ENCODE results near the gene VIPR1.

Gene VIPR1, protein sequence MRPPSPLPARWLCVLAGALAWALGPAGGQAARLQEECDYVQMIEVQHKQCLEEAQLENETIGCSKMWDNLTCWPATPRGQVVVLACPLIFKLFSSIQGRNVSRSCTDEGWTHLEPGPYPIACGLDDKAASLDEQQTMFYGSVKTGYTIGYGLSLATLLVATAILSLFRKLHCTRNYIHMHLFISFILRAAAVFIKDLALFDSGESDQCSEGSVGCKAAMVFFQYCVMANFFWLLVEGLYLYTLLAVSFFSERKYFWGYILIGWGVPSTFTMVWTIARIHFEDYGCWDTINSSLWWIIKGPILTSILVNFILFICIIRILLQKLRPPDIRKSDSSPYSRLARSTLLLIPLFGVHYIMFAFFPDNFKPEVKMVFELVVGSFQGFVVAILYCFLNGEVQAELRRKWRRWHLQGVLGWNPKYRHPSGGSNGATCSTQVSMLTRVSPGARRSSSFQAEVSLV

DNA sequence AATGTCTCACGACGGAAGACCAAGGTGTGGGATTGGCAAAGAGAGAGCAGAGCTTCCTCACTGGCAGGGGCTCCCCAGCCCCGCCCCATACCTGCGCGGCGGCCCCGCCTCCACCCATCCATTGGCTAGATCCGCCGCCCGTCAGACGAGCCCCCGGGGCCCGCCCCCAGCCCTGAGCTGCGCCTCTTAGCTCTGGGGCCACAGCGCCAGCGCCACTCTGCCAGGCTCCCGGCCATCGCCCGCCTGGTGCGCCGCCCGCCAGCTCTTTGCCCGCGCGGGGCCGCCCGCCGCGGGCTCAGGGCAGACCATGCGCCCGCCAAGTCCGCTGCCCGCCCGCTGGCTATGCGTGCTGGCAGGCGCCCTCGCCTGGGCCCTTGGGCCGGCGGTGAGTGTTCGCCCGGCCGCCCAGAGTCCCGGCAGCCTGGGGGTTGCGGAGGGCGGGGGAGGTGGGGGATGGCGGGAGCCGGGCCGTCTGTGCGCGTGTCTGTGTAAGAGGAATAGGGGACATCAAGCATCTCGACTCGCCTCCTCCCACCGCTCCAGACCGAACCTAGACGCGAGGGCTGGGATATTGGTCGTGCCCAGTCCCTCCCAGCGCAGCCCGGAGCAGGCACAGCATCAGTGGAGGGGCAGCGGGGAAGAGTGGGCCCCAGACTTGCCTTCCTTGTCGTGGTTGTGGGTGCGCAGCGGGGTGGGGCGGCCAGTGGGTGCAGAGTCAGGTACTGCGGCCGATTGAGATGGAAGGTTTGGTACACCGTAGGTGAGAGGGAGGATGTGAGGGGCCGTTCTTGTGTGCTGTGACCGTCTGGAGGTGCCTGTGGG, at the start of gene VIPR1:
VIPR1 (plus strand) TSS at position 215 of the 822 bp plus-strand sequence; CDS start at position 308, 93 bp downstream.
- peak; percentile 76 to 89 (median 82) for DNase-seq (ENCODE audit: low read depth in 4 of 4, low spot score in 1 of 4)

DNA sequence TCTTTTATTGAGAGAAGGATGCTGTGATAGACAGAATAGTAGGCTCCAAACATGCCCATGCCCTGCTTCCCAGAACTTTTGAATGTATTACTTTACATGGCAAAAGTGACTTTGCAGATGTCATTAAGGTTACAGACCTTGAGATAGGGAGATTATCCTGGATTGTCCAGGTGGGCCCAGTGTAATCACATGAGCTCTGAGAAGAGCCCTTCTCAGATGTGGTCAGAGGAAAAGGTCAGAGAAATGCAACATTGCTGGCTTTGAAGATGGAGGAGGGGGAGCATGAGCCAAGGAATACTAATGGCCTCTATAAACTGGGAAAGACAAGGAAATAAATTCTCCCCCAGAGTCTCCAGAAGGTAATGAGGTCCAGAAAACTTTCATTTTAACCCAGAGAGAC, 46.2 kb upstream of the VIPR1 start:
- no peak for DNase-seq (ENCODE audit: low read depth in 4 of 4, low spot score in 1 of 4)

DNA sequence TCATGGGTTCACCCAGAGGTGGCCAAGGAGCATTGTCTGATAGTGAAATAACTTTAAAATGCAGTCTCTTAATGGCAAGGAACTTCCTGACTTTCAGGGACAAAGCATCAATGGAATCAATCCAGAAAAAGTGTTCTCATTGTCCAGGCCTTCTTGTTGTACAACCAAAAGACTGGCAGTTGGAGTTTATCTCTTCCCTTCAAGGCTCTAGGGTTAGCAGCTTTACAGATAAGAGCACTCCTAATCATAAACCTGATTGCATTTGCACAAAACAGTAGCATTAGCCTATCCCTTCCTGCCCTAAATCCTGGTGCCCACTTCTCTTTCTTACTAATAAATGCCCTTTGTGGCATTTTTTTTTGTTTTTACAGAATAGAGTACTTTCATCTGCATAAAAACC, 43.3 kb upstream of the VIPR1 start:
- no peak for DNase-seq (ENCODE audit: low read depth in 4 of 4, low spot score in 1 of 4)

DNA sequence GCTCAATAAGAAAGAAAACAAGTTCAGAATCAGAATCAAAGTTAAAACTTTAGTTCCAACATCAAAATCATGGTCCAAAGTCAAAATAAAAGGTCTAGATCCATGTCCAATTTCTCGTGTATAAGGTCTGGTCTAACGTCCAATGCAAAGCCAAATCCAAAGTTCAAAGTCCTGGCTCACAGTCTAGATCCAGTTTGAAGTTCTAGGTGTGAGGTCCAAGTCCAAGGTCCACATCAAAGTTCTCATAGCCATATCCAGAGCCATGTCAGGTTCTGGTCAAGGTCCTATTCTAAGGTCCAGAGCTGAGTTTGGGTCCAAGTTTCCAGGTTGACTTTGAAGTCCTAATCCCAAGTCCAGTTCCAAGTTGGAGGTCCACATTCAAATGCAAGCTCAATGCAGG, 40.7 kb upstream of the VIPR1 start:
- no peak for DNase-seq (ENCODE audit: low read depth in 4 of 4, low spot score in 1 of 4)

DNA sequence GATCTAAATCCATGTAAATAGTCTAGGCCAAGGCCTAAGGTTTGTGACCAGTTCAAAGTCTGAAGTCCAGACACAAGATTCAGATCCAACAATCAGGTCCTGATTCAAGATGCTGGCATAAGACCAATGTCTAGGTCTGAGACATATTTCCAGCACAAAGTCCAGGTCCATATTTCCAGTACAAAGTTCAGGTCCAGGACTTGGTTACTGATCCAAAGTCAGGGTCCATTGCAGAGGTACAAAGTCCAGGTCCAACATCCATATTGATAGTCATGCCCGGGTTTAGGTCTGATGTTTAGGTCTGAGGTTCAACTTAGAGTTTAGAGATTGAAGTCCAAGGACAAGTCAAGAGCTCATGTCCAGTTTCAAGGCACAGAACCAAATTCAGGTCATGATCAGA, 39.4 kb upstream of the VIPR1 start:
- no peak for DNase-seq (ENCODE audit: low read depth in 4 of 4, low spot score in 1 of 4)

DNA sequence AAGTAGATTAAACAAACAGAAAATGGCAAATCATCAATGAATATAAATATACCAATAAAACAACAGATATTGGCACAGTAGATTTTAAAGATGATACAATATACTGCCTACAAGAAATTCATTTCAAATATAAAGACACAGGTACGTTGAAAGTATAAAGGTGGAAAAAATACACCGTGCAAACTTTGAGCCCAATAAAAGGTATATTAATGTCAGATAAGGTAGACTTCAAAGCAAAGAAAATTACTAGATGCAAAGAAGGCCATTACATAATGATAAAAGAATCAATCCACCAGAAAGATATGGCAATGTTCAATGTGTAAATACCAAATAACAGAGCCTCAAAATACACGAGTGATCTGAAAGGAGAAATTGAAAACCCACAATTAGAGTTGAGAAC, 34.3 kb upstream of the VIPR1 start:
- no peak for DNase-seq (ENCODE audit: low read depth in 4 of 4, low spot score in 1 of 4)

DNA sequence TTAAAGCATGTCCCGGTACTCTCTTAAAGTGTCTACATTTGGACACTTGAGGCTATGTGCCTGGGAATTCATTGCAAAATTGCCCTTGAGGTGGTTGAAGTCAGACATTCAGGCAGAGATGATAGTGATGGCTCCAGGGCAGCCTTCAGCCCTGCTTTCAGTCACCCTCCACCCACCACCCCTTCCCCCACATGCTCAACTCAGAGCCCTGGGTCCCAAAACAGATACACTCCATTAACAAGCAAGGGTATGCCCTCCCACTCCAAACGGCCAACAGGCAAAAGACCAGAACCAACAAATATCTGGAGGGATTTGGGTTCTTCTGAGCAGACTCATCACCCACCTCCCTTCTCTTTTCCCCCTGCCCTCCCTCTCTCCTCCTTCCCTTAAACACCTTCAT, 29.9 kb upstream of the VIPR1 start:
- no peak for DNase-seq (ENCODE audit: low read depth in 4 of 4, low spot score in 1 of 4)

DNA sequence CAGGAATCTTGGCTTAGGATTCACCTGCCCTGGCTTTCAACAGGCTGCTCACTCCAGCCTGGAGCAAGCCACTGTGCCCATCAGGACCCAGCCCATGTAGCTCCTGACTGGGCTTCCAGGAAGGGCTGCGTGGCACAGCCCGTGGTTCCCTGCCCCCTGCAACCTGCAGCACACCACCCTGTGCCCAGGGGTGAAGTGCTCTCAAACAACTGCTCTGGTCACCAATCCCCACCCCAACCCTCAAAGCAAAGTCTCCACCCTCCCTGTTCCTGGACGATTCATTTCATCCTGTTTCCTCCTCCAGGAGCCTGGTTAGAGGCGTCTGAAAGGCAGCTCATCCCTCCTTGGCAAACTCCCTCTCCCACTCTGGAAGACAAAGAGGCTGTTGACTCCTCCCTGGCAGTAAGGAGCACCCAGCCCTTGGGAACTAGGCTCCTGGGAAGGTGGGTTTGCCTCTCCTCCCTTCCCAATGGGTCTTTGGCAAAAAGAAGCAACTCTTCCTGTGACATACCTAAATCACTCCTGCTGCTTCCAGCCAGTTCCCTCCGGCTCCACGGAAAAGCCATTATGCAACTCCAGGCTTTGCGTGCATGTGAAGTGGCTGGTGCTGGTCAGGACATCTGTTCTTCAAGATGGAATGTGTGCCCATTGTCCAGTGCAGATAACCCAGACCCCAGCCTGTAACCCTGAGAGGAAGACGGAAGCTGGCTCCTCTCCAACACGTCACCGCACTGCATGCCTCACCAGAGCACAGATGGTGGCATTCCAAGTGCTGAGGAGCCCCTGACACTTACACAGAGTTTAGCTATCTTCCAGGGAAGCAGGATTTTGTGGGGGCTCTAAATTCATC, 29.1 kb upstream of the VIPR1 start:
- DNase-seq (ENCODE audit: low read depth in 4 of 4, low spot score in 1 of 4) = no peak

DNA sequence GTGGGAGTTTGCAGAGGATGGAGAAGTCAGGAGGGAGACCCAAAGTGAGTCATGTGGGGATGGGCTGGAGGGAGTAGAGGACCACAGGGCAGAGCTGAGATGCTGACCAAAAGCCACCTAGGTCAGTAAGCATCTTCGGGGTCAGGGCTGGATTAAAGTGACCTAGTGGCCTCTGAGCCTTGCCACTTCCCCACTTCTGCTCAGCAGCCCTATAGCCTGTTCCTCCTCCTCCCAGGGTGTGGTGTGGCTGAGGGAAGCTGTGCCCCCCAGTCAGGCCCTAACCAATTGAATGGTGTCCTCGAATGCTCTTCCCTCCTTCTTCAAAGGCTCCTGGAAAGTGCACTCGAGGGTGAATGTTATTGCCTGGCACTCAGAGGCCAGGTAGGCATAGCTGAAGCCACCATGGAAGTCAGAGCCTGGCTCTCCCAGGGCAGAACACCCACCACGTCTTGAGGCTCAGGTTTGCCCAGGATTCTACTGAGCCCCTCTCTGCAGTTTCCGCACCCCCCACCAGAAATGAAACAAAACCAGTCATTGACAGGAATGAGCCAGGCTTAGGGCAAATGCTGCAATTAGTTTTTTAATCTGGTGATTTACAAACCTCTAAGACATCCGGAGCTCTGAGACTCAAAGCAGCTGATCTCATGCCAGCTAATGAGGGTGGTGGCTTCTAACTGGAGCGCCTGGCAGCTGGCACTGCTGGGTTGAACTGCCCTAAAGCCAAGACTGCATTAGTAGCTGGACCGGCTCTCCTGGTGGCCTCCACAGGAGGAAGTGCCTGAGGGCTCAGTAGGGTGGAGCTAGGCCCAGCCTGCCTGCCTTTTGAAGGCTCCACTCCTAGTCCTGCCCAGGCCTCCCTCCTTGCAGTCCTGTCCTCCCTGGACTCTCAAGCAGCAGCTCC, 26.0 kb upstream of the VIPR1 start:
- no peak for DNase-seq (ENCODE audit: low read depth in 4 of 4, low spot score in 1 of 4)

DNA sequence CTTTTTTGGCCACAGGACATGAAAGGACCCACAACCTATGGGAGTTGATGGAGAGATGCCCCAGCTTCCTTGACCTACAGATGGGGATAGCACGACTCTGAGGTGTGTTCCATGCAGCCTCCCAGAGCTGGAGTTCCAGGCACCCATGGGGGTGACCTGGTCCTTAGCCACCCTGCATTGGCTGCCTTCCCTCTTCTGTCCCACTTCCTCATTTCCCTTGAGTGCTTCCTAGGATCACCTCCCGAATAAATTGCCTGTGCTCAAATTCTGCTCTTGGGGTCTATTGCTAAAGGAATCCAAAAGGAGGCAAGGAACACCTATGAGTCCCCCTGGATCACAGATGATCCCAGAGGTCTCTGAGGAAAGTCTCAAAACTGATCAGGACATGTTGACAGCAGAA, 24.7 kb upstream of the VIPR1 start:
- no peak for DNase-seq (ENCODE audit: low read depth in 4 of 4, low spot score in 1 of 4)

DNA sequence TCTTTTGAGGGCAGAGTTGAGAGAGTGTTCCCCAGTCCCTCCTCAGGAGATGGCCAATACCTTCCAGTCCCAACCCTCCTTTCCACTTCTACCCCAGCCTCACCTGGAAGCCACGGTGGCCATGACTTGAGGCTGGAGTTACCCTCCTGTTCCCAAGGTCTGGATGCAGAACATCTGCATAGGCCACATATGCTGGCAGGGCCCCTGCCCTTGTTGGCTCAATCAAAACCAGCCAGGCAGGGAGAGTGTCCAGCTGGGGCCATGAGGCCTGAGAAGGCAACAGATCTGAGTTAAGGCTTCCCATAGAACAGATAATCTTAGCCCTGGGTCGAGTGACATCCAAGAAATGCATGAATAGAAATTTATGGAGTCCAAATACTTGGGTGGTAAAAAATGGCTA, 23.6 kb upstream of the VIPR1 start:
- no peak for DNase-seq (ENCODE audit: low read depth in 4 of 4, low spot score in 1 of 4)

DNA sequence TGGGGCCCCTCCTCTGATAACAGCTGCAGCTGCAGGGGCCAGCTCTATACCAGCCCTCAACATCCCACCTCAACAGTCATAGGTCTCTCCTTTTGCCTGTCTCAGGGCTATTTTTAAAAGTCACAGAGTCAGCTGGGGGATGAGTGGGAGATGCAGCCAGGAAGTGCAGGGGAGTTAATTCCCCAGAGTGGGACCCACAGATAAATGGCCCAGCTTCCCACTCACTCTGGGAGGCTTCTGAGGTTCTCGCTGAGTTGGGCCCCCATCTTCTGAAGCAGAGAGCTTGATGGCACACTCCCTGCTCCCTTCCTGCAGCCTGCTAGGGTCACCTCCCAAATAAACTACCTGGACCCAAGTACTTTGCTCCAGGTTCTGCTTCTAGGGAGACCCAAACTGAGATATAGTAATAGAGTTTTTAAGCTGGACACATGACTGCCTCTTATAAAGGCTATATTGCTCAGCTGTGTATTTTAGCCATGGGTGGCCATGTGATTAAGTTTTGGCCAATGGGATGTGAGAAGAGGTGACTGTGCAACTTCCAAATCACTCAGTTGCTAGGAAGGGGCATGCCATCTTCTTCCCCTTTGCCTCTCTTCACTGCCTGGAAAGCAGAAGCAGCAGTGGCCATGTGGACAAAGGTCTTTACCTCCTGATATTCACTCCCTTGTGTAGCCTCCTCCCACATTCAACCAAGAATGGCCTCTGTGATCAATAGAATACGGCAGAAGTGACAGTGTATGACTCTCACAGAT, 15.5 kb upstream of the VIPR1 start:
- no peak for DNase-seq (ENCODE audit: low read depth in 4 of 4, low spot score in 1 of 4)

DNA sequence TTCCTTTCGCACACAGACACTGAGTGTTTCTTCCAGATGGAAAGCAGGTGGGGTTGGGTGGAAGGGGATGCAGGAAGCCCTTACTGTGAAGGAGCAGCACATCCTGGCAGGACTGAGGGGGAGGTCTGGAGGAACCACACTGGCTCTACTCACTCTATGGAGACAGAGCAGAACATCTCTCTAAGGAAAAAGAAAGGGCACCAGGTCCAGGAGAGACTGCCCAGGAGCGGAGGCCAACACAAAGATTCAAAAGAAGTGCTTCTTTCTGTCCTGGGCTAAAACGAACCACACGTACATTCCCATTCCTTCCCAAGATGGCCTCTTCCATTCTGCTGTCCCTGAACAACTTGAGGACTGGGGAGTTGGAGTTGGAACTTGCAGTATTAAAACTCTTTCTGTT, 13.8 kb upstream of the VIPR1 start:
- DNase-seq (ENCODE audit: low read depth in 4 of 4, low spot score in 1 of 4) = no peak

DNA sequence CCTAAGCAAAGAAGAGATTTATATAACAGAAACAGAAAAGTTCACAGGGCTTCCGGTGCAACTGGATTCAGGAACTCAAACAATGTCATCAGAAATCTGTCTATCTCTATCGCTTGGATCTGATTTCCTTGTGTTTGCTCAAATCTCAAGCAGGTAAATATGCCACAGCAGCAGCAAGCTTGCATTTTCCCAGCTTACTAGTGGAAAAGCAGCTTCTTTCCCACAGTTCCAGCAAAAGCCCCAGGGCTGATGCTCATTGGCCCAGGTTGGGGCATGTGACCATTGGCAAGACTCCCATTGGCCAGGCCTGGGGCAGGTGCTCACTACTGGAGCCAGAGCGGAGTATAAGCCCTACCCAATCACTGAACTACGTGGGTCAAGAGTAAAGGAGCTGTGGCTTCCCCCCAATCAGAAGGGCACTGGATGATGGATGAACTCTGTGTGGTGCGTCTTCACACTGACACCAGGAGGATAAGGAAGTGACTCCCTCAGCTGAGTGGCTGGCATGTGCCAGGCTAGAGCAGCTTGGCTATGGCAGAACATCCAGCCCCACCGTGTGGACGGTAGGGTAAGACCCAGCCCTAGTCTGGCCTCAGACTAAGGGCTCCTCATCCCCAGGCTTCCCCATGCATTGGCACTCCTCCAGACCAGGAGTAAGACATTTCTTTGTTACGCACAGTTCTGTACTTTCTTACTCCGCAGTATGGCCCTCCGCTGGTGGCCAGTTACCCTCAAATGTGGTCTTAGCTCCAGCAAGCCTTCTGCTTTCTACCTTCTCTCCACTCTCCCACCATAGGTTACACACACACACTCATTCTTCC, 13.1 kb upstream of the VIPR1 start:
- no peak for DNase-seq (ENCODE audit: low read depth in 4 of 4, low spot score in 1 of 4)

DNA sequence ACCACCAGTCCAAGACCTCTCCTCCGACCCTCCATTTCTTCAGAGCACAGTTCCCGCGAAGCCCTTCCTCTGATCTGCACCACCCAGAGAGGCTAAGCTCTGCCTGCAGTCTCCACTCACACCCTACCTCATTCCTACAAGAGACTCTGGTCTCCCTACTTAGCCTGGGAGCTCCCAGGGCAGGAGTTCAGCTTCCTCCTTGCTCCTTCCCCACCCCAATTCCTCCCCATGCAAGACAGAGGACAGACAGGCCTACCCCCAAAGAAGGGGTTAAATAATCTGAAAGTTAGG, 12.6 kb upstream of the VIPR1 start:
- no peak for DNase-seq (ENCODE audit: low read depth in 4 of 4, low spot score in 1 of 4)

DNA sequence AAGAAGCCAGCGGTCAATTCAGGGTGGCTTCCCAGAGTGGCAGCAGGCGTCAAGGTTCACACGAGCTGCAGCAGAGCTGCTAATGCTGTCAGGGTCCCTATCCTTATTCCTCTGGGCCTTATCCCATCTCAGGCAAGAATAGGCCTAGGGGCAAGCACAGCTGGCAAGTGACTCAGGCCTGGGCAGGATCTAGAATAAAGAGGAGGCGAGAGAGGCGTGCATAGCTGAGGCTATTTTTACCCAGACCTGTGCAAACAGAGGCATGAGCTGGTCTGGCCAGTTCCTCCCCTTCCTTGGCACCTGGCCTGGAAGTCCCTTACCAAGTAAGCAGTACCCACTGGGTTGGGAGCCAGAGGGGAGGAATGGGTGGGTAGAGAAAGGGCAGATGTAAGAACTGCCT, 12.2 kb upstream of the VIPR1 start:
- no peak for DNase-seq (ENCODE audit: low read depth in 4 of 4, low spot score in 1 of 4)

DNA sequence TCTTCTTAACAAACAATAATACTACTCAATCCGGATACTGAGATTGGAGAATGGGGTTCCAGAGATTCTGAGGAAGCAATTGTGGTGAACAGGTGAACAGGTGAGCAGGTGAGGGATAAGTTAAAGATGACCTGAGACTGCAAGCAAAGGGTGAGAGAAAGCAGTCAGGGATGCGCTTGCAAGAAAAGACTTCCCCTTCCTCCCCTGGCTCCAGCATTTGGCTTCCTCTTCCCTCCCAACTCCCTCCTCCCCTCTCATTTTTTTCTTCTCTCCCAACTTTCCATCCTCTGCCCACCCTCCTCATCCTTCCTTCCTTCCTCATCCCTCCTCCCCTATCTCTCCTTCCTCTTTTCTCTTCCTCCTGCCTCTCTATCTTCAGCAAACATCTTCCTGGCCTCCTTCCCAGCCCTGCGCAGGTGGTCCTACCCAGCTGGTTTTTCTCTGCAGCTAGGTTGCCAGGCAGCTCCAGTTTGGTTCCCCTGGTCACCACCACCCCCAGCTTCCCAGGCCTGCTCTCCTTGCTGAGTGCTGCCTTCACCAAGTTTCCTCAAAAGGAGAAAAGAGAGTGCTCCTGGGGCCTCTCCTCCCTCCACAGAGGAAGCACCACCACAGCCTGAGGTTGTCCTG, 10.4 kb upstream of the VIPR1 start:
- no peak for DNase-seq (ENCODE audit: low read depth in 4 of 4, low spot score in 1 of 4)

DNA sequence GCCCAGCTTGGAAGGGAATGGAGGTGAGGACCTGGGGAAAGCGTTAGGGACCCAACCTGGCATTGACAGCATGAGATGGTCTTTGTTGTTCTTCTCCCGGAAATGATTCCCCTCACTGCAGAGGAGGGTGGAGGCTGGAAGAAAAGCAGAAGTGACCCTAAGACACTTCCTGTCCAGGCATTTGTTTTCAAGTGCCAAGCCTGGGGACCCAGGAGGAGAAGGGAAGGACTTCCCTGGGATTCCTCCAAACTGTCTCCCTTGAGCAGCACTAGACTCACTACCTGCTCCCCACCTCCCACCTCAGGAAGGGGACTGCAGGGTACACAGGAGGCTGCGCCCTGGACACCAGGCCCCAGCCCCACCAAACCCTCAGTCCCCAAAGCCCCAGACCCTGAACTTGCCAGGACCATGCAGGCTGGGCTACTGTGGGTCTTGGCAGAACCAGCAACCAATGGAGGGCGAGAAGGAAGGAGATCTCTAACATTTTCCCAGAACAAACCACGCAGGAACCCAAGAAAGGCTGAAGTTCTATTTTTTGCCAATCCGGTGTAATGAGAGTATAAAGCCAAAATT, 9.8 kb upstream of the VIPR1 start:
- DNase-seq (ENCODE audit: low read depth in 4 of 4, low spot score in 1 of 4) = no peak
